SIG-M5 (cell line): ENCODE data around the gene WDR91.
"Not testable (repeated sequence)": the region's sequence is repeated elsewhere in the genome, so short reads cannot be mapped to it uniquely, and the experiment has no call there.

ENCODE experiments used
- DNase-seq: peaks from one replicate; lab custom pipeline; 2025; lab: John Stamatoyannopoulos, UW

The WDR91 gene

GRCh38 chr7:135179321-135179925, 31.9 kb downstream of the WDR91 start:
- no peak for DNase-seq

- no peak for DNase-seq
Measured at GRCh38 chr7:135178364-135178763, 33.0 kb downstream of the WDR91 start.

- DNase-seq, result no peak
Measured at GRCh38 chr7:135177028-135177696, 34.2 kb downstream of the WDR91 start.

- no peak for DNase-seq
Measured at GRCh38 chr7:135175931-135176330, 35.4 kb downstream of the WDR91 start.

- DNase-seq, result no peak
Measured at GRCh38 chr7:135174941-135175340, 36.4 kb downstream of the WDR91 start.

- DNase-seq, result not testable (repeated sequence)
Measured at GRCh38 chr7:135173916-135174315, 37.4 kb downstream of the WDR91 start.

GRCh38 chr7:135171581-135172291, 39.6 kb downstream of the WDR91 start:
- DNase-seq, result not testable (repeated sequence)

- not testable (repeated sequence) for DNase-seq
Measured at GRCh38 chr7:135170998-135171481, 40.3 kb downstream of the WDR91 start.

- DNase-seq, result peak; percentile 14
Measured at GRCh38 chr7:135170274-135170997, 40.9 kb downstream of the WDR91 start, which contains the start of gene CYREN. TSS of gene CYREN (minus strand) at chr7:135170707. CDS start at chr7:135168922, 1,785 bp downstream.

GRCh38 chr7:135169964-135170273, 41.4 kb downstream of the WDR91 start:
- peak; percentile 20 for DNase-seq

- no peak for DNase-seq
Measured at GRCh38 chr7:135169141-135169963, 42.0 kb downstream of the WDR91 start.

GRCh38 chr7:135168489-135169140, 42.7 kb downstream of the WDR91 start:
- no peak for DNase-seq

GRCh38 chr7:135168001-135168400, 43.3 kb downstream of the WDR91 start:
- no peak for DNase-seq

GRCh38 chr7:135167365-135167917, 43.9 kb downstream of the WDR91 start:
- DNase-seq, result no peak

GRCh38 chr7:135166338-135166990, 44.9 kb downstream of the WDR91 start:
- no peak for DNase-seq

GRCh38 chr7:135165862-135166261, 45.5 kb downstream of the WDR91 start:
- no peak for DNase-seq

GRCh38 chr7:135164357-135165061, 46.8 kb downstream of the WDR91 start:
- DNase-seq, result no peak

- DNase-seq, result no peak
Measured at GRCh38 chr7:135162382-135163001, 48.8 kb downstream of the WDR91 start.

- DNase-seq, result no peak
Measured at GRCh38 chr7:135161669-135162068, 49.7 kb downstream of the WDR91 start.
